Measurements from ENCODE around the gene THAP12.

THAP12 gene

GRCh38 chr11:76313913-76314740 lies 66.8 kb downstream of the THAP12 start:
- Histone ChIP-seq H3K27ac (no peak overlapping the region), H3K4me3 (no peak overlapping the region)

- Histone ChIP-seq H3K4me3 (no peak overlapping the region), H3K27ac (no peak overlapping the region)
Measured at GRCh38 chr11:76313271-76313670, 67.7 kb downstream of the THAP12 start.

- no peak overlapping the region for H3K4me3 ChIP-seq
- no peak overlapping the region for H3K27ac ChIP-seq
Measured at GRCh38 chr11:76310832-76311595, 69.9 kb downstream of the THAP12 start.

GRCh38 chr11:76307978-76308747 lies 72.8 kb downstream of the THAP12 start:
- H3K27ac ChIP-seq, result no peak overlapping the region

GRCh38 chr11:76307396-76307795 lies 73.5 kb downstream of the THAP12 start:
- Histone ChIP-seq H3K27ac (no peak overlapping the region), H3K4me3 (no peak overlapping the region)

More at GRCh38 chr11:76307978-76308747, 72.8 kb downstream of the THAP12 start:
- no peak overlapping the region for H3K4me3 ChIP-seq

- H3K27ac ChIP-seq, result no peak overlapping the region
- no peak overlapping the region for H3K4me3 ChIP-seq
Measured at GRCh38 chr11:76303399-76303798, 77.5 kb downstream of the THAP12 start.

GRCh38 chr11:76302996-76303395 lies 77.9 kb downstream of the THAP12 start:
- Histone ChIP-seq H3K27ac (no peak overlapping the region), H3K4me3 (no peak overlapping the region)

Measured in skin epidermis (tissue), 12 donors.